K562 (cell line): ENCODE measurements around the gene FHL1. TPM values are rescaled to one million over a fixed set of nuclear protein-coding genes. Genes with fewer than 3 reads are reported as not detected.

Experiments
- CEBPB ChIP-seq: fragments of 450-650 bp; IDR thresholded peaks from 2 replicates; pipeline ENCODE4 v1.6.1; 2016; ENCODE audit warnings: missing genetic modification characterization, missing compliant biosample characterization
- CHD2 ChIP-seq: IDR thresholded peaks from 2 replicates; pipeline ENCODE4 v1.6.1; 2011; ENCODE audit warnings: low read depth, low read length
- COPS2 ChIP-seq: fragments of 450-650 bp; conservative IDR thresholded peaks from 2 replicates; pipeline ENCODE4 v1.6.1; 2016; ENCODE audit warnings: mild to moderate bottlenecking, moderate library complexity
- HNRNPK ChIP-seq: fragments of 200-400 bp; formaldehyde crosslinking; IDR thresholded peaks from one replicate; pipeline ENCODE4 v1.6.1; 2018; ENCODE audit warnings: mild to moderate bottlenecking, low read depth, low read length; ENCODE audit not compliant: poor library complexity, severe bottlenecking
- KDM2B ChIP-seq: fragments of 250-450 bp; sonication (Bioruptor Pico); IDR thresholded peaks from 2 replicates; pipeline ENCODE4 v1.8.0; 2021; ENCODE audit warnings: mild to moderate bottlenecking, moderate library complexity
- LEF1 ChIP-seq: fragments of 450-650 bp; IDR thresholded peaks from 2 replicates; pipeline ENCODE4 v1.6.1; 2016; ENCODE audit warnings: mild to moderate bottlenecking
- NFRKB ChIP-seq: fragments of 450-650 bp; IDR thresholded peaks from 2 replicates; pipeline ENCODE4 v1.6.1; 2016; ENCODE audit warnings: low read depth
- POLR2B ChIP-seq: fragments of 450-650 bp; IDR thresholded peaks from 2 replicates; pipeline ENCODE4 v1.6.1; 2018; ENCODE audit warnings: low read depth; ENCODE audit not compliant: partially characterized antibody
- SIN3A ChIP-seq, 2 experiments: fragments of 150-350 bp in 1 of 2; IDR thresholded peaks; 2 replicates each; pipeline ENCODE4 v1.6.1; 2011 to 2016; ENCODE audit warnings: borderline replicate concordance in 2 of 2, low read depth in 2 of 2, low read length in 2 of 2, mild to moderate bottlenecking in 2 of 2, moderate library complexity in 2 of 2; ENCODE audit not compliant: control insufficient read depth in 1 of 2
- SNRNP70 ChIP-seq: fragments of 200-400 bp; formaldehyde crosslinking; optimal IDR thresholded peaks from 2 replicates; pipeline ENCODE3; 2017; ENCODE audit warnings: low read depth, low read length
- TEAD4 ChIP-seq, 2 experiments: sonication (generic) in 1 of 2; formaldehyde crosslinking in 1 of 2; IDR thresholded peaks; 2 replicates each; pipeline versions ENCODE4 v1.6.1 to v1.8.0; 2012 to 2022; ENCODE audit warnings: borderline replicate concordance in 1 of 2, inconsistent platforms in 1 of 2, low read length in 1 of 2, mild to moderate bottlenecking in 1 of 2, missing genetic modification reagents in 1 of 2
- ZBTB8A ChIP-seq: fragments of 450-650 bp; IDR thresholded peaks from 2 replicates; pipeline ENCODE4 v1.6.1; 2018; ENCODE audit warnings: mild to moderate bottlenecking, moderate library complexity; ENCODE audit not compliant: partially characterized antibody
- ZNF696 ChIP-seq: fragments of 250-450 bp; sonication (Bioruptor Pico); conservative IDR thresholded peaks from 2 replicates; pipeline ENCODE4 v1.4.0; 2020; ENCODE audit warnings: mild to moderate bottlenecking, moderate library complexity
- ZNF75A ChIP-seq: fragments of 450-650 bp; formaldehyde crosslinking; IDR thresholded peaks from 2 replicates; pipeline ENCODE4 v1.4.0; 2020; ENCODE audit warnings: mild to moderate bottlenecking
- polyA plus RNA-seq, 8 experiments: library from polyadenylated mRNA; depleted of rRNA in 4 of 8; stranded (reverse) in 5 of 8; unstranded in 3 of 8; fragments of >200 nt; fragmentation: Nextera tagmentation in 2 of 8; fragmentation: Illumina TruSeq in 1 of 8; extraction: Ambion mirVana in 2 of 8; extraction: Trizol in 1 of 8; gene quantifications; 2 replicates each; pipeline versions ENCODE4 v1.2.1 to v1.2.3, GENCODE V29; 2011 to 2014; ENCODE audit warnings: inconsistent platforms in 1 of 8, missing spikeins in 1 of 8
- total RNA-seq, 7 experiments: library from RNA; depleted of rRNA in 6 of 7; stranded (reverse); fragments of >200 nt in 6 of 7; fragmentation: Illumina TruSeq in 2 of 7; extraction: Trizol in 2 of 7; gene quantifications; 2 replicates each; pipeline versions ENCODE4 v1.2.1 to v1.2.3, GENCODE V29; 2011 to 2021; ENCODE audit warnings: low replicate concordance in 1 of 7
- TF ChIP-seq, protein P1 (sequence below): sonication (generic); formaldehyde crosslinking; IDR thresholded peaks from 2 replicates; pipeline ENCODE4 v1.8.0; 2022; ENCODE audit warnings: missing genetic modification reagents, mild to moderate bottlenecking, borderline replicate concordance
- TF ChIP-seq, protein P2 (sequence below): fragments of 250-450 bp; sonication (Bioruptor Pico); IDR thresholded peaks from 2 replicates; pipeline ENCODE4 v1.5.0; 2021
- TF ChIP-seq, protein P3 (sequence below): fragments of 150-350 bp; conservative IDR thresholded peaks from 2 replicates; pipeline ENCODE4 v1.6.1; 2014; ENCODE audit warnings: low read length
- TF ChIP-seq, protein P4 (sequence below): IDR thresholded peaks from 3 replicates; pipeline ENCODE4 v1.6.1; 2011; ENCODE audit warnings: borderline replicate concordance, mild to moderate bottlenecking, moderate library complexity; ENCODE audit not compliant: insufficient read length; ENCODE audit errors: extremely low read depth
- TF ChIP-seq, protein P5 (sequence below): IDR thresholded peaks from 2 replicates; pipeline ENCODE4 v1.6.1; 2011; ENCODE audit not compliant: insufficient read length; ENCODE audit errors: extremely low read depth

FHL1 gene
- total and polyA plus RNA-seq, 9 of the 15 experiments (the other 6 are each of a cell fraction or from before 2014, with no cell fraction given), result 0.03 to 3.0 (median 0.13) TPM; not detected in 1

DNA sequence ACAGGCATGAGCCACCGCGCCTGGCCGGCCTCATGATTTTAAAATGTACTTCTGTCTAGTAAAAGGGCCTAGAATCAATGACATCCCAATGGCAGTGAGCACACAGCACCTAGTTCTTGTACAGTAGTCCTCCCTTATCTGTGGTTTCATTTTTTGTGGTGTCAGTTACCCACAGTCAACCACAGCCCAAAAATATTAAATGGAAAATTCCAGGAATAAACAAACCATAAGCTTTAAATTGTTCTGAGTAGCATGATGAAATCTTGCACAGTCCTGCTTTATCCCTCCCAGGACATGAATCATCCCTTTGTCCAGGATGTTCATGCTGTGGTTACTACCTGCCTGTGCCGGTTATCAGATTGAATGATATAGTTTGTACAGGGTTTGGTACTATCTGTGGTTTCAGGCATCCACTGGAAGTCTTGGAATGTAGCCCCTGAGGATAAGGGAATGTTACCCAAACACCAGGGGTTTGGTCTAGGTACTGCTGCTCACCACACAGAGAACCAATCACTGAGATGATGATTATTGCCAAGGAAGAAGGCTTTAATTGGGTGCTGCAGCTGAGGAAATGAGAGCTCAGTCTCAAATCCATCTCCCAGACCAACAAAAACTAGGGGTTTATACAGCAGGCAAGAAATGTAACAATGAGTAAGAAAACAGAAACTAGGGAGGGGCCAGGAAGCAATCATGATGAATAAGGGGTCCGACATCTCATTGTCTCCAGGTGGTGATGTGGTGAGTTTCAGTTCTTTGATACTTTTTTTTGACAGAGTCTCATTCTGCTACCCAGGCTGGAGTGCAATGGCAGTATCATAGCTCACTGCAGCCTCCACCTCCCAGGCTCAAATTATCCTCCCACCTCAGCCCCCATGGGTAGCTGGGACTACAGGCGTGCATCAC is 16.2 kb upstream of the FHL1 start (continued):
- TF ChIP-seq LEF1, result peak; percentile 29; the same call in 1 of the 2 replicates
- TF ChIP-seq ZNF75A (CRISPR knock-in tag), result no peak
- no peak for TF ChIP-seq POLR2B
- TF ChIP-seq, protein P1, sequence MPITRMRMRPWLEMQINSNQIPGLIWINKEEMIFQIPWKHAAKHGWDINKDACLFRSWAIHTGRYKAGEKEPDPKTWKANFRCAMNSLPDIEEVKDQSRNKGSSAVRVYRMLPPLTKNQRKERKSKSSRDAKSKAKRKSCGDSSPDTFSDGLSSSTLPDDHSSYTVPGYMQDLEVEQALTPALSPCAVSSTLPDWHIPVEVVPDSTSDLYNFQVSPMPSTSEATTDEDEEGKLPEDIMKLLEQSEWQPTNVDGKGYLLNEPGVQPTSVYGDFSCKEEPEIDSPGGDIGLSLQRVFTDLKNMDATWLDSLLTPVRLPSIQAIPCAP (CRISPR knock-in tag), result no peak
- no peak for TF ChIP-seq CHD2
- no peak for TF ChIP-seq ZNF696 (CRISPR knock-in tag)
- no peak for TF ChIP-seq KDM2B (CRISPR knock-in tag)
- TF ChIP-seq COPS2, result no peak
- TF ChIP-seq, protein P2, sequence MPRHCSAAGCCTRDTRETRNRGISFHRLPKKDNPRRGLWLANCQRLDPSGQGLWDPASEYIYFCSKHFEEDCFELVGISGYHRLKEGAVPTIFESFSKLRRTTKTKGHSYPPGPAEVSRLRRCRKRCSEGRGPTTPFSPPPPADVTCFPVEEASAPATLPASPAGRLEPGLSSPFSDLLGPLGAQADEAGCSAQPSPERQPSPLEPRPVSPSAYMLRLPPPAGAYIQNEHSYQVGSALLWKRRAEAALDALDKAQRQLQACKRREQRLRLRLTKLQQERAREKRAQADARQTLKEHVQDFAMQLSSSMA, result no peak
- TF ChIP-seq SNRNP70, result no peak
- TF ChIP-seq SIN3A (IDR thresholded peaks at IDR 0.05; ENCODE audit: borderline replicate concordance in 2 of 2, control insufficient read depth in 1 of 2, low read depth in 2 of 2, low read length in 2 of 2), result no peak
- TF ChIP-seq CEBPB (tag), result 0 out of 2 replicates have a peak, but pooled peaks have one; percentile 12
- peak; percentile 67; the same call in 1 of the 2 replicates for TF ChIP-seq TEAD4 (IDR thresholded peaks at IDR 0.05; ENCODE audit: low read length)
- TF ChIP-seq TEAD4 (CRISPR knock-in tag; IDR thresholded peaks at IDR 0.05; ENCODE audit: borderline replicate concordance), result no peak
- TF ChIP-seq, protein P3, sequence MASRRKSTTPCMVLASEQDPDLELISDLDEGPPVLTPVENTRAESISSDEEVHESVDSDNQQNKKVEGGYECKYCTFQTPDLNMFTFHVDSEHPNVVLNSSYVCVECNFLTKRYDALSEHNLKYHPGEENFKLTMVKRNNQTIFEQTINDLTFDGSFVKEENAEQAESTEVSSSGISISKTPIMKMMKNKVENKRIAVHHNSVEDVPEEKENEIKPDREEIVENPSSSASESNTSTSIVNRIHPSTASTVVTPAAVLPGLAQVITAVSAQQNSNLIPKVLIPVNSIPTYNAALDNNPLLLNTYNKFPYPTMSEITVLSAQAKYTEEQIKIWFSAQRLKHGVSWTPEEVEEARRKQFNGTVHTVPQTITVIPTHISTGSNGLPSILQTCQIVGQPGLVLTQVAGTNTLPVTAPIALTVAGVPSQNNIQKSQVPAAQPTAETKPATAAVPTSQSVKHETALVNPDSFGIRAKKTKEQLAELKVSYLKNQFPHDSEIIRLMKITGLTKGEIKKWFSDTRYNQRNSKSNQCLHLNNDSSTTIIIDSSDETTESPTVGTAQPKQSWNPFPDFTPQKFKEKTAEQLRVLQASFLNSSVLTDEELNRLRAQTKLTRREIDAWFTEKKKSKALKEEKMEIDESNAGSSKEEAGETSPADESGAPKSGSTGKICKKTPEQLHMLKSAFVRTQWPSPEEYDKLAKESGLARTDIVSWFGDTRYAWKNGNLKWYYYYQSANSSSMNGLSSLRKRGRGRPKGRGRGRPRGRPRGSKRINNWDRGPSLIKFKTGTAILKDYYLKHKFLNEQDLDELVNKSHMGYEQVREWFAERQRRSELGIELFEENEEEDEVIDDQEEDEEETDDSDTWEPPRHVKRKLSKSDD, result no peak
- TF ChIP-seq, protein P4, sequence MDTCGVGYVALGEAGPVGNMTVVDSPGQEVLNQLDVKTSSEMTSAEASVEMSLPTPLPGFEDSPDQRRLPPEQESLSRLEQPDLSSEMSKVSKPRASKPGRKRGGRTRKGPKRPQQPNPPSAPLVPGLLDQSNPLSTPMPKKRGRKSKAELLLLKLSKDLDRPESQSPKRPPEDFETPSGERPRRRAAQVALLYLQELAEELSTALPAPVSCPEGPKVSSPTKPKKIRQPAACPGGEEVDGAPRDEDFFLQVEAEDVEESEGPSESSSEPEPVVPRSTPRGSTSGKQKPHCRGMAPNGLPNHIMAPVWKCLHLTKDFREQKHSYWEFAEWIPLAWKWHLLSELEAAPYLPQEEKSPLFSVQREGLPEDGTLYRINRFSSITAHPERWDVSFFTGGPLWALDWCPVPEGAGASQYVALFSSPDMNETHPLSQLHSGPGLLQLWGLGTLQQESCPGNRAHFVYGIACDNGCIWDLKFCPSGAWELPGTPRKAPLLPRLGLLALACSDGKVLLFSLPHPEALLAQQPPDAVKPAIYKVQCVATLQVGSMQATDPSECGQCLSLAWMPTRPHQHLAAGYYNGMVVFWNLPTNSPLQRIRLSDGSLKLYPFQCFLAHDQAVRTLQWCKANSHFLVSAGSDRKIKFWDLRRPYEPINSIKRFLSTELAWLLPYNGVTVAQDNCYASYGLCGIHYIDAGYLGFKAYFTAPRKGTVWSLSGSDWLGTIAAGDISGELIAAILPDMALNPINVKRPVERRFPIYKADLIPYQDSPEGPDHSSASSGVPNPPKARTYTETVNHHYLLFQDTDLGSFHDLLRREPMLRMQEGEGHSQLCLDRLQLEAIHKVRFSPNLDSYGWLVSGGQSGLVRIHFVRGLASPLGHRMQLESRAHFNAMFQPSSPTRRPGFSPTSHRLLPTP, result no peak
- TF ChIP-seq NFRKB, result no peak
- TF ChIP-seq HNRNPK, result no peak
- TF ChIP-seq ZBTB8A, result no peak
- TF ChIP-seq, protein P5, sequence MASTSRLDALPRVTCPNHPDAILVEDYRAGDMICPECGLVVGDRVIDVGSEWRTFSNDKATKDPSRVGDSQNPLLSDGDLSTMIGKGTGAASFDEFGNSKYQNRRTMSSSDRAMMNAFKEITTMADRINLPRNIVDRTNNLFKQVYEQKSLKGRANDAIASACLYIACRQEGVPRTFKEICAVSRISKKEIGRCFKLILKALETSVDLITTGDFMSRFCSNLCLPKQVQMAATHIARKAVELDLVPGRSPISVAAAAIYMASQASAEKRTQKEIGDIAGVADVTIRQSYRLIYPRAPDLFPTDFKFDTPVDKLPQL, result no peak
